ENCODE results near the gene CADPS2. TPM values are rescaled to one million over a fixed set of nuclear protein-coding genes. Genes with fewer than 3 reads are reported as not detected.
"Not testable (repeated sequence)": the region's sequence is repeated elsewhere in the genome, so short reads cannot be mapped to it uniquely, and the experiment has no call there.

The CADPS2 gene
- total RNA-seq, 5 donors from 2014 or later (not counting 1 experiment from before 2014, with no cell fraction given) = 0.15 to 0.28 (median 0.16) TPM; not detected in 2

DNA sequence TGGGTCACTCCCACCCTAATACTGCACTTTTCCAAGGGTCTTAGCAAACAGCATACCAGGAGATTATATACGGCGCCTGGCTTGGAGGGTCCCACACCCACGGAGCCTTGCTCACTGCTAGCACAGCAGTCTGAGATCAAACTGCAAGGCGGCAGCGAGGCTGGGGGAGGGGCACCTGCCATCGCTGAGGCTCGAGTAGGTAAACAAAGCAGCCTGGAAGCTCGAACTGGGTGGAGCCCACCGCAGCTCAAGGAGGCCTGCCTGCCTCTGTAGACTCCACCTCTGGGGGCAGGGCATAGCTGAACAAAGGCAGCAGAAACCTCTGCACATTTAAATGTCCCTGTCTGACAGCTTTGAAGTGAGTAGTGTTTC is 51.7 kb downstream of the CADPS2 start:
- H3K36me3 Mint-ChIP-seq; H3K27ac Mint-ChIP-seq; H3K36me3 ChIP-seq (ENCODE audit: control insufficient read depth in 2 of 2, extremely low read depth in 1 of 2, insufficient read depth in 1 of 2, low read length in 1 of 2); H3K4me3 ChIP-seq (ENCODE audit: control insufficient read depth in 1 of 2, extremely low read depth in 1 of 2, low read length in 1 of 2); H3K4me3 Mint-ChIP-seq; H3K27me3 Mint-ChIP-seq; CTCF ChIA-PET; H3K4me1 ChIP-seq (ENCODE audit: control insufficient read depth in 1 of 2, extremely low read depth in 1 of 2, insufficient read depth in 2 of 2, low read length in 2 of 2); H3K4me1 Mint-ChIP-seq; H3K27ac ChIP-seq (ENCODE audit: low read length); POLR2A ChIA-PET; H3K27me3 ChIP-seq (replicated peaks in 1 of 2; ENCODE audit: control insufficient read depth in 2 of 2, extremely low read depth in 1 of 2, insufficient read depth in 2 of 2, low read length in 1 of 2); ATAC-seq (replicated peaks in 1 of 4); DNase-seq; H3K9me3 ChIP-seq: not testable (repeated sequence)
- WGBS (ENCODE audit: insufficient coverage) = 74% methylated on average over 8 of the region's 9 CpGs
- peaks cover 7 to 13% (median 11%) of the 10 kb centered on the region in 3 donors for H3K9me3 Mint-ChIP-seq

GRCh38 chr7:122833888-122834570 is 52.2 kb downstream of the CADPS2 start:
- H3K4me1 ChIP-seq (ENCODE audit: control insufficient read depth in 1 of 2, extremely low read depth in 1 of 2, insufficient read depth in 2 of 2, low read length in 2 of 2) = no peaks in the 10 kb centered on the region
- CTCF ChIA-PET = no interaction called here
- no peaks in the 10 kb centered on the region for H3K9me3 ChIP-seq
- H3K36me3 Mint-ChIP-seq = no peaks in the 10 kb centered on the region
- DNase-seq = no peak
- H3K27me3 ChIP-seq (replicated peaks in 1 of 2; ENCODE audit: control insufficient read depth in 2 of 2, extremely low read depth in 1 of 2, insufficient read depth in 2 of 2, low read length in 1 of 2) = no peaks in the 10 kb centered on the region
- no peak for ATAC-seq (replicated peaks in 1 of 4)
- no peak overlapping the region for H3K4me3 Mint-ChIP-seq
- H3K36me3 ChIP-seq (ENCODE audit: control insufficient read depth in 2 of 2, extremely low read depth in 1 of 2, insufficient read depth in 1 of 2, low read length in 1 of 2) = no peaks in the 10 kb centered on the region
- no peak overlapping the region for H3K27ac ChIP-seq (ENCODE audit: low read length)
- H3K4me1 Mint-ChIP-seq = no peaks in the 10 kb centered on the region
- H3K27me3 Mint-ChIP-seq = no peaks in the 10 kb centered on the region
- 92% methylated on average over 9 of the region's 10 CpGs for WGBS (ENCODE audit: insufficient coverage)
- H3K9me3 Mint-ChIP-seq = peaks cover 7 to 13% (median 11%) of the 10 kb centered on the region in 3 donors
- H3K27ac Mint-ChIP-seq = no peak overlapping the region
- POLR2A ChIA-PET = no interaction called here
- no peak overlapping the region for H3K4me3 ChIP-seq (ENCODE audit: control insufficient read depth in 1 of 2, extremely low read depth in 1 of 2, low read length in 1 of 2)

DNA sequence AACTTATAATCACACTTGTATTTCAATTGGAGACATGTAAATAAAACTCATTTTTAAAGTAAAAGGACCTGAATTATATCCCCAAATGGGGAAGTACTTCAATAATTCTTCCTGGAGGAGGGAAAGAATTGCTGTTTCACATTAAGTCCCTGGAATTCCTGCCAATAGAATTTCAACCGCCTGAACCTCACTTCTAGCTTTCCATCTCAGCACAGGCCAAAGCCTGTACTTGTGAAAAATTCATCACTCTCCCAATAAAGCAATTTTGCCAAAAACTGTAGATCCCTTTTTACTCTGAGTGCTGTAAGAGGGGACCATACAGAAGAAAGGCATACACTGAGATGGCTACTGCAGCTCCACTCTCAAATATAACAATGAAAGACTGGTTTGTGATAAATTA is 54.8 kb downstream of the CADPS2 start:
- Mint-ChIP-seq H3K4me1 (no peaks in the 10 kb centered on the region), H3K27ac (no peak overlapping the region), H3K4me3 (no peak overlapping the region), H3K27me3 (no peaks in the 10 kb centered on the region), H3K36me3 (no peaks in the 10 kb centered on the region), H3K9me3 (peaks cover 3 to 9% (median 7%) of the 10 kb centered on the region in 3 donors)
- H3K36me3 ChIP-seq (ENCODE audit: control insufficient read depth in 2 of 2, extremely low read depth in 1 of 2, insufficient read depth in 1 of 2, low read length in 1 of 2) = no peaks in the 10 kb centered on the region
- no peak overlapping the region for H3K4me3 ChIP-seq (ENCODE audit: control insufficient read depth in 1 of 2, extremely low read depth in 1 of 2, low read length in 1 of 2)
- no peaks in the 10 kb centered on the region for H3K27me3 ChIP-seq (replicated peaks in 1 of 2; ENCODE audit: control insufficient read depth in 2 of 2, extremely low read depth in 1 of 2, insufficient read depth in 2 of 2, low read length in 1 of 2)
- ChIA-PET CTCF (no interaction called here), POLR2A (no interaction called here)
- no CpG with 5 or more reads among the region's 1 CpG for WGBS (ENCODE audit: insufficient coverage)
- no peaks in the 10 kb centered on the region for H3K4me1 ChIP-seq (ENCODE audit: control insufficient read depth in 1 of 2, extremely low read depth in 1 of 2, insufficient read depth in 2 of 2, low read length in 2 of 2)
- DNase-seq (no peak), ATAC-seq (replicated peaks in 1 of 4) (no peak)
- H3K9me3 ChIP-seq = no peaks in the 10 kb centered on the region
- no peak overlapping the region for H3K27ac ChIP-seq (ENCODE audit: low read length)

- DNase-seq = no peak
- peaks cover 3 to 9% (median 5%) of the 10 kb centered on the region in 3 donors for H3K9me3 Mint-ChIP-seq
- H3K36me3 Mint-ChIP-seq = no peaks in the 10 kb centered on the region
- H3K9me3 ChIP-seq = no peaks in the 10 kb centered on the region
- H3K27ac ChIP-seq (ENCODE audit: low read length) = no peak overlapping the region
- H3K4me1 Mint-ChIP-seq = no peaks in the 10 kb centered on the region
- ATAC-seq (replicated peaks in 1 of 4) = no peak
- no peak overlapping the region for H3K4me3 ChIP-seq (ENCODE audit: control insufficient read depth in 1 of 2, extremely low read depth in 1 of 2, low read length in 1 of 2)
- no peak overlapping the region for H3K4me3 Mint-ChIP-seq
- ChIA-PET CTCF (no interaction called here), POLR2A (no interaction called here)
- no peaks in the 10 kb centered on the region for H3K4me1 ChIP-seq (ENCODE audit: control insufficient read depth in 1 of 2, extremely low read depth in 1 of 2, insufficient read depth in 2 of 2, low read length in 2 of 2)
- no peaks in the 10 kb centered on the region for H3K27me3 ChIP-seq (replicated peaks in 1 of 2; ENCODE audit: control insufficient read depth in 2 of 2, extremely low read depth in 1 of 2, insufficient read depth in 2 of 2, low read length in 1 of 2)
- 40% methylated on average over 1 of the region's 2 CpGs for WGBS (ENCODE audit: insufficient coverage)
- no peaks in the 10 kb centered on the region for H3K27me3 Mint-ChIP-seq
- no peaks in the 10 kb centered on the region for H3K36me3 ChIP-seq (ENCODE audit: control insufficient read depth in 2 of 2, extremely low read depth in 1 of 2, insufficient read depth in 1 of 2, low read length in 1 of 2)
- no peak overlapping the region for H3K27ac Mint-ChIP-seq
Measured at GRCh38 chr7:122829962-122830361, 56.3 kb downstream of the CADPS2 start.

DNA sequence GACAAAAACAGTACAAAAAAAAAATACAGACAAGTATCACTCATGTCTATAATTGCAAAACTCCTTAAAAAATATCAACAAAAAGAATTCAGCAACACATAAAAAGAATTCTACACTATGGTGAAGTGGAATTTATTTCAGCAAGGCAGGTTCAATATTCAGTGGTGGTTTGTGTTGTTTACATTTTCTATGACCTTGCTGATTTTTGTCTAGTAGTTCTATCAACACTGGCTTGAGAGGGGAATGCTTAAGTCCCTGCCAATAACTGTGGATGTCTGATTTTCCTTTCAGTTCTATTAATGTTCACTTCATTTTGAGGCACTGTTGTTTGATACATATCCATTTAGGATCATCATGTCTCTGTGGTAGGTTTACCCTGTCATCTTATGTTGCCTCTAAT is 58.5 kb downstream of the CADPS2 start:
- Mint-ChIP-seq H3K4me3 (no peak overlapping the region), H3K27me3 (no peaks in the 10 kb centered on the region), H3K9me3 (peaks cover under 1 to 8% (median 2%) of the 10 kb centered on the region in 3 donors), H3K36me3 (no peaks in the 10 kb centered on the region), H3K27ac (no peak overlapping the region), H3K4me1 (no peaks in the 10 kb centered on the region)
- ChIA-PET POLR2A (interaction anchor here in 1 of 2 donors (0.7 kb wide), 1 partner anchor 817 kb away, joined by 3 read pairs; no protein-coding TSS in a partner anchor), CTCF (no interaction called here)
- Histone ChIP-seq H3K4me1 (ENCODE audit: control insufficient read depth in 1 of 2, extremely low read depth in 1 of 2, insufficient read depth in 2 of 2, low read length in 2 of 2) (no peaks in the 10 kb centered on the region), H3K36me3 (ENCODE audit: control insufficient read depth in 2 of 2, extremely low read depth in 1 of 2, insufficient read depth in 1 of 2, low read length in 1 of 2) (no peaks in the 10 kb centered on the region), H3K4me3 (ENCODE audit: control insufficient read depth in 1 of 2, extremely low read depth in 1 of 2, low read length in 1 of 2) (no peak overlapping the region), H3K27ac (ENCODE audit: low read length) (no peak overlapping the region), H3K9me3 (no peaks in the 10 kb centered on the region), H3K27me3 (replicated peaks in 1 of 2; ENCODE audit: control insufficient read depth in 2 of 2, extremely low read depth in 1 of 2, insufficient read depth in 2 of 2, low read length in 1 of 2) (no peaks in the 10 kb centered on the region)
- ATAC-seq (replicated peaks in 1 of 4) (no peak), DNase-seq (no peak)

DNA sequence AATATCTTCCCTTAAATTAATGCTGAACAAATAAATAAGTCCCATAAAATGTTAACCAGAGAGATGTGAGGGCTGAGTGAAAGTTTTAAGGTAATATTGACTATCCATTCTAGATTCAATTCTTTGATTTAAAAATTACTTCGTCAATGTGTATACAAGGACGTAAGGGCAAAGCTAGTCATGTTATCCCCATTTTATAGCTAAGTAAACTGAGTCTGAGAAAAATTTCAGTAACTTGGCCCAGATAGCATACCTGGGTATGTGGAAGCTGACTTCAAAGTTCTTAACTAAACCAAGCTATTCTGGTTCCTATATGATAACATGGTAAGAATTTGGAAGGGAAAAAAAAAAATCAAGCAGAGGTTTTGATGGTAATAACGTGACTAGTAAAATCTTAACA is 72.4 kb downstream of the CADPS2 start:
- ChIA-PET CTCF (interaction anchor here in 1 of 2 donors (0.6 kb wide), 1 partner anchor 110 kb away, joined by 3 read pairs; no protein-coding TSS in a partner anchor), POLR2A (interaction anchor here in 1 of 2 donors (0.5 kb wide), 1 partner anchor 589 kb away, joined by 4 read pairs; no protein-coding TSS in a partner anchor)
- Mint-ChIP-seq H3K36me3 (no peaks in the 10 kb centered on the region), H3K4me3 (no peak overlapping the region), H3K9me3 (peaks cover 14 to 27% (median 20%) of the 10 kb centered on the region in 3 donors), H3K27ac (no peak overlapping the region), H3K4me1 (no peaks in the 10 kb centered on the region), H3K27me3 (no peaks in the 10 kb centered on the region)
- H3K4me1 ChIP-seq (ENCODE audit: control insufficient read depth in 1 of 2, extremely low read depth in 1 of 2, insufficient read depth in 2 of 2, low read length in 2 of 2) = no peaks in the 10 kb centered on the region
- no peak for DNase-seq
- H3K27ac ChIP-seq (ENCODE audit: low read length) = no peak overlapping the region
- no peak for ATAC-seq (replicated peaks in 1 of 4)
- WGBS (ENCODE audit: insufficient coverage) = no CpG with 5 or more reads among the region's 3 CpGs
- no peak overlapping the region for H3K4me3 ChIP-seq (ENCODE audit: control insufficient read depth in 1 of 2, extremely low read depth in 1 of 2, low read length in 1 of 2)
- no peaks in the 10 kb centered on the region for H3K36me3 ChIP-seq (ENCODE audit: control insufficient read depth in 2 of 2, extremely low read depth in 1 of 2, insufficient read depth in 1 of 2, low read length in 1 of 2)
- H3K9me3 ChIP-seq = no peaks in the 10 kb centered on the region
- H3K27me3 ChIP-seq (replicated peaks in 1 of 2; ENCODE audit: control insufficient read depth in 2 of 2, extremely low read depth in 1 of 2, insufficient read depth in 2 of 2, low read length in 1 of 2) = no peaks in the 10 kb centered on the region

Data from T-cell (primary cell).